Placental pericyte (primary cell): ENCODE measurements around the gene TAS2R13. TPM values are rescaled to one million over a fixed set of nuclear protein-coding genes. Genes with fewer than 3 reads are reported as not detected.

Experiments
- total RNA-seq: library from RNA; depleted of rRNA; stranded (reverse); fragments of >200 nt; gene quantifications from 2 replicates; pipeline ENCODE4 v1.2.3, GENCODE V29; 2012

TAS2R13 gene, protein sequence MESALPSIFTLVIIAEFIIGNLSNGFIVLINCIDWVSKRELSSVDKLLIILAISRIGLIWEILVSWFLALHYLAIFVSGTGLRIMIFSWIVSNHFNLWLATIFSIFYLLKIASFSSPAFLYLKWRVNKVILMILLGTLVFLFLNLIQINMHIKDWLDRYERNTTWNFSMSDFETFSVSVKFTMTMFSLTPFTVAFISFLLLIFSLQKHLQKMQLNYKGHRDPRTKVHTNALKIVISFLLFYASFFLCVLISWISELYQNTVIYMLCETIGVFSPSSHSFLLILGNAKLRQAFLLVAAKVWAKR
- 1.8 and 3.1 TPM in 2 replicates for total RNA-seq

DNA sequence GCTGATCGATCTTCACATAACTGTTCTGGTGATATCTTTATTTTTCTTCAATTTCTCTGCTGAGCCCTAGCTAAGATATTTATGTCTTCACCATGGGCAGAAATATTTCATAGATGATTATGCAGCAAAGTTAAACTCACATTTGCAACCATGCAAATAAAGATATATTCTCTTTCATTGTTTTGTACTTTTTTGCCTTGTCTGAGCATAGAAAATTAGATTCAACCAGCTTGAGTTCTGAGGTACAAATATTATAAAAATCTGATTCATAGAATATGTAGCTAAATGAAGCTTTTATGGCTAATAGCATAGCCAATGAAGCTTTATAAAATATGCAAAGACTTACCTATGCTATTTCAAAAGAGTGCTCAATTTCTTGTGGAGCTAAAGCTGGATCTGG, at the start of gene TAS2R13:
TSS of gene TAS2R13 (minus strand) at position 101 of the 400 bp plus-strand sequence. CDS start 264 bp downstream, outside the sequence.

DNA sequence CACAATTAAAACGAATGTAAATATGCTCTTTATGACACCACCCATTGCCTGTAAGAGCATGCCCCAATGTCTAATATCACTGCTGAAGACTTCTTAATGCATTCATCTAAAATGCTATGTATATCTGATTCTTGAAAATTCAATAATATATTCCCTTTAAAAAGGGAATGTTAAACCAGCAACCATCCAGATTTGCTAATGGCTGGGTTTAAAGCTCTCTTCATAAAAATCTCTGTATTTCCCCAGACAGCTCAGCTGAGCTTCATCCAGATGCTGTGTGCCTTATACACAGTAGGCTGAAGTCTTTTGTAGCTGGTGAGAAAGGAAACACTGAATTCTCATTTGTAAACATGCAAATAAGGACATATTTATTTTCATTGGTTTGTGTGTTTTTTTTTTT, 29.8 kb upstream of the TAS2R13 start, which contains the start of gene TAS2R14:
TSS of gene TAS2R14 (minus strand) at position 101 of the 400 bp plus-strand sequence. CDS start at position 45, 56 bp downstream.

DNA sequence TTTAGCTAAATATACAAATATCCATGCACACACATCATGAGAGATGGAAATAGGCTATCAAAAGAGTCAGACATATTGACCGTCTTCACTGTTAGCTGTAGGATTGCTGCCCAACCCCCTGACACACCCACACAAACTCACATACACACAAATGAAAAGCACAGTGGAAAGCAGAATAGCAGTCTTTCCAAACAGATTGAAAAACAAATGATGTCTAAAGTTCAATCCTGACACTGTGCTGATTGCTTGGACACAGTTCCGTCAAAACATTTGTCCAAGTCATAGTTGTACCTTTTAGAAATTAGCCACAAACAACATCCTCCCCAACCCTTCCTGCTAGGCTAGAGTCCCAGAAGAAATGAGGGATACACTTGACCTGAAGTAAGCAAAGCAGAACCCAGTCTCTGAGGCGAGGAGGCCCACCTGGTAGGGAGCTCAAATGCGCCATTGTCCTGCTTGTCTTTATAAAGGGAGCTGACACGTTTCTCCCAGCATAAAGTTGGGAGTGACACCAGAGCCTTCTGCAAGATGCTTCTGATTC, 19.5 kb upstream of the TAS2R13 start, which contains the start of gene PRH2:
TSS of gene PRH2 (plus strand) at position 491 of the 541 bp plus-strand sequence. CDS start at position 529, 38 bp downstream.

DNA sequence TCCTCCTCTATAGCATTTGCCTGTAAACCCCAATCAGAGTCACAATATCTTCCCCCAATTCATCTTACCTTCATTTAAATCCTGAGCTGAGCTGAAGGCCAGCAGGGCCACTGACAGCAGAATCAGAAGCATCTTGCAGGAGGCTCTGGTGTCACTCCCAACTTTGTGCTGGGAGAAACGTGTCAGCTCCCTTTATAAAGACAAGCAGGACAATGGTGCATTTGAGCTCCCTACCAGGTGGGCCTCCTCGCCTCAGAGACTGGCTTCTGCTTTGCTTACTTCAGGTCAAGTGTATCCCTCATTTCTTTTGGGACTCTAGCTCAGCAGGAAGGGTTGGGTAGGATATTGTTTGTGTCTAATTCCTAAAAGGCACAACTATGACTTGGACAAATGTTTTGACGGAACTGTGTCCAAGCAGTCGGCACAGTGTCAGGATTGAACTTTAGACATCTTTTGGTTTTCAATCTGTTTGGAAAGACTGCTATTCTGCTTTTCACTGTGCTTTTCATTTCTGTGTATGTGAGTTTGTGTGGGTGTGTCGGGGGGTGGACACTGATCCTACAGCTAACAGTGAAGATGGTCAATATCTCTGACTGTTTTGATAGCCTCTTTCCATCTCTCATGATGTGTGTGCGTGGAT, 25.2 kb downstream of the TAS2R13 start, which contains the start of gene PRH1:
TSS of gene PRH1 (minus strand) at position 170 of the 640 bp plus-strand sequence. CDS start at position 132, 38 bp downstream.

Other genes starting within 250 kb of the TAS2R13 start
- 0.14 TPM in 1 of 2 replicates, not detected in the other for gene STYK1, start 235.5 kb downstream of the TAS2R13 start, total RNA-seq
- 125 and 150 TPM in 2 replicates for gene YBX3, start 186.2 kb downstream of the TAS2R13 start, total RNA-seq
- gene TAS2R7, start 106.9 kb downstream of the TAS2R13 start, total RNA-seq: not detected in 2 replicates
- 0.43 TPM in 1 of 2 replicates, not detected in the other for gene TAS2R8, start 102.3 kb downstream of the TAS2R13 start, total RNA-seq
- 0.14 TPM in 1 of 2 replicates, not detected in the other for gene TAS2R9, start 99.4 kb downstream of the TAS2R13 start, total RNA-seq
- 0.44 and 1.9 TPM in 2 replicates for gene TAS2R10, start 83.2 kb downstream of the TAS2R13 start, total RNA-seq
- 1.5 and 2.0 TPM in 2 replicates for gene PRR4, start 60.1 kb downstream of the TAS2R13 start, total RNA-seq
- gene PRH1, start 25.3 kb downstream of the TAS2R13 start, total RNA-seq: 11.8 and 24.1 TPM in 2 replicates
- 0.29 TPM in 1 of 2 replicates, not detected in the other for gene PRH2, start 19.7 kb upstream of the TAS2R13 start, total RNA-seq
- 3.3 and 4.4 TPM in 2 replicates for gene TAS2R14, start 29.7 kb upstream of the TAS2R13 start, total RNA-seq
- gene TAS2R50, start 77.3 kb upstream of the TAS2R13 start, total RNA-seq: 3.9 and 4.6 TPM in 2 replicates
- gene TAS2R20, start 88.7 kb upstream of the TAS2R13 start, total RNA-seq: 3.3 and 6.4 TPM in 2 replicates
- gene TAS2R19, start 113.1 kb upstream of the TAS2R13 start, total RNA-seq: 4.9 and 8.5 TPM in 2 replicates
- 7.3 and 7.7 TPM in 2 replicates for gene TAS2R31, start 121.8 kb upstream of the TAS2R13 start, total RNA-seq
- 2.6 and 3.5 TPM in 2 replicates for gene TAS2R46, start 152.7 kb upstream of the TAS2R13 start, total RNA-seq
- gene TAS2R43, start 182.8 kb upstream of the TAS2R13 start, total RNA-seq: 6.3 TPM in 1 of 2 replicates, not detected in the other
- gene TAS2R30, start 225.1 kb upstream of the TAS2R13 start, total RNA-seq: 7.4 and 9.2 TPM in 2 replicates